Measurements from ENCODE around the gene EEFSEC. TPM values are rescaled to one million over a fixed set of nuclear protein-coding genes. Genes with fewer than 3 reads are reported as not detected.

The EEFSEC gene
- total and polyA plus RNA-seq, 2 of the 4 experiments (the other 2 are of a cell fraction), result 4.5 to 9.3 TPM

- 0 out of 2 replicates have a peak, but pooled peaks cover 2% of the 10 kb centered on the region for H3K9me1 ChIP-seq (ENCODE audit: insufficient read depth, low read length)
- H3K9ac ChIP-seq (ENCODE audit: low read depth, low read length), result no peak overlapping the region
- H3K4me1 ChIP-seq (ENCODE audit: control insufficient read depth, insufficient read depth, low read length), result peaks cover 4% of the 10 kb centered on the region; the same call in 1 of the 2 replicates
- no peak overlapping the region for H3K18ac ChIP-seq (ENCODE audit: low read depth, low read length)
- H3K4me2 ChIP-seq (ENCODE audit: low read depth, low read length), result no peak overlapping the region
- peaks cover 6% of the 10 kb centered on the region; the same call in 1 of the 2 replicates for H3K9me3 ChIP-seq (ENCODE audit: control insufficient read depth, insufficient read depth, low read length)
- BruUV-seq (replicated peaks), result no TSS peak
- in situ Hi-C loops (cut with MboI; ENCODE audit: low sequenced_read_pairs), result no loop called here
- no peak overlapping the region for H3K56ac ChIP-seq (ENCODE audit: extremely low read depth, insufficient read depth, low read length)
- dilution Hi-C loops (cut with HindIII; ENCODE audit: low sequenced_read_pairs, unreplicated experiment), result no loop called here
- no peak overlapping the region for H2AK9ac ChIP-seq (replicated peaks; ENCODE audit: low read depth, low read length, poor library complexity)
- ChIA-PET POLR2A (ENCODE audit: unreplicated experiment) (no interaction called here), CTCF (interaction anchor here (2.3 kb wide), 1 partner anchor 95 kb away, joined by 7 read pairs; no protein-coding TSS in a partner anchor)
- ATAC-seq (ENCODE audit: low read depth), result no peak
- TF ChIP-seq MXI1 (IDR thresholded peaks at IDR 0.05; ENCODE audit: borderline replicate concordance, low read depth, low read length) (no peak), RFX5 (IDR thresholded peaks at IDR 0.05; ENCODE audit: low read depth, low read length) (no peak), CEBPB (IDR thresholded peaks at IDR 0.05; ENCODE audit: low read depth, low read length) (no peak), POLR2A (IDR thresholded peaks at IDR 0.05; ENCODE audit: low read depth, low read length) (no peak)
- H3K27ac ChIP-seq (ENCODE audit: insufficient read depth, low read length), result no peak overlapping the region
- H4K91ac ChIP-seq (ENCODE audit: insufficient read depth, low read depth, low read length), result no peak overlapping the region
- no peak overlapping the region for H3K23ac ChIP-seq (ENCODE audit: low read depth, low read length)
- no peak overlapping the region for H3K14ac ChIP-seq (replicated peaks; ENCODE audit: low read depth, low read length)
- no peaks in the 10 kb centered on the region for H3K36me3 ChIP-seq (ENCODE audit: control insufficient read depth, insufficient read depth, low read length)
- no peak overlapping the region for H4K5ac ChIP-seq (ENCODE audit: low read depth, low read length)
- no peak overlapping the region for H2BK15ac ChIP-seq (ENCODE audit: low read depth, low read length)
- no peak overlapping the region for H2BK120ac ChIP-seq (ENCODE audit: low read depth, low read length)
- intact Hi-C loops (cut with micrococcal nuclease), result no loop called here
- no peak overlapping the region for H3K4me3 ChIP-seq (ENCODE audit: insufficient read depth, low read depth, low read length)
- whole genome bisulfite sequencing, 2 experiments (ENCODE audit: extremely low coverage in 2 of 2, insufficient read length in 1 of 2), result 80% methylated on average over 1 of the region's 4 CpGs; no CpG with 5 or more reads in 1 of the 2 experiments
- H2AK5ac ChIP-seq (ENCODE audit: low read depth, low read length), result no peak overlapping the region
- H3K4ac ChIP-seq (ENCODE audit: low read depth, low read length), result no peak overlapping the region
- no peaks in the 10 kb centered on the region for H3K27me3 ChIP-seq (ENCODE audit: control insufficient read depth, insufficient read depth, low read length)
- DNase-seq, result no peak
- H3K79me1 ChIP-seq (ENCODE audit: low read depth in 1 of 2, low read length in 2 of 2), result peaks cover 0 to 15% of the 10 kb centered on the region in 2 experiments; a peak in 1 of 4 replicates
- 0 out of 2 replicates have a peak, but pooled peaks cover 4% of the 10 kb centered on the region for H4K20me1 ChIP-seq (ENCODE audit: insufficient read depth, low read length)
- H2BK5ac ChIP-seq (ENCODE audit: low read depth, low read length, poor library complexity, severe bottlenecking), result no peak overlapping the region
- no peak overlapping the region for H4K8ac ChIP-seq (ENCODE audit: low read depth in 2 of 2, low read length in 2 of 2)
- H2AFZ ChIP-seq (replicated peaks; ENCODE audit: low read length, poor library complexity), result no peak overlapping the region
- no peak overlapping the region for H2BK20ac ChIP-seq (ENCODE audit: low read depth, low read length)
Observed at GRCh38 chr3:128227507-128227906, 74.2 kb downstream of the EEFSEC start.
